ENCODE results near the gene PFDN1. TPM values are rescaled to one million over a fixed set of nuclear protein-coding genes. Genes with fewer than 3 reads are reported as not detected.

PFDN1 gene
- total RNA-seq, 2 experiments from 2014 or later: 67.0 TPM

GRCh38 chr5:140337880-140338279 is 35.0 kb upstream of the PFDN1 start:
- ChIA-PET CTCF (interaction anchor here (0.6 to 1.9 kb wide), 3 partner anchors 9 to 18 kb away, joined by 3 to 6 read pairs (median 3); partner anchors contain the start of gene HBEGF), POLR2A (no interaction called here)

GRCh38 chr5:140336388-140336787 is 33.5 kb upstream of the PFDN1 start:
- ChIA-PET CTCF (interaction anchor here (0.6 to 0.9 kb wide), 2 partner anchors 24 to 91 kb away, joined by 3 read pairs; partner anchors contain the start of gene SLC4A9), POLR2A (interaction anchor here (0.6 to 0.8 kb wide), 2 partner anchors 14 to 72 kb away, joined by 3 to 4 read pairs; no protein-coding TSS in a partner anchor)

- CTCF ChIA-PET: no interaction called here
- POLR2A ChIA-PET: no interaction called here
These were observed 28.7 kb upstream of the PFDN1 start for GRCh38 chr5:140331638-140332037.

GRCh38 chr5:140329739-140330481 is 27.0 kb upstream of the PFDN1 start:
- CTCF ChIA-PET: interaction anchor here (1.0 kb wide), 1 partner anchor 11 kb away, joined by 3 read pairs; no protein-coding TSS in a partner anchor
- POLR2A ChIA-PET: no interaction called here

GRCh38 chr5:140328036-140328764 is 25.3 kb upstream of the PFDN1 start:
- ChIA-PET POLR2A (no interaction called here), CTCF (interaction anchor here (0.6 kb wide), 1 partner anchor 13 kb away, joined by 6 read pairs; no protein-coding TSS in a partner anchor)

- ChIA-PET CTCF (interaction anchor here (0.6 kb wide), 1 partner anchor 13 kb away, joined by 6 read pairs; no protein-coding TSS in a partner anchor), POLR2A (no interaction called here)
These were observed 24.7 kb upstream of the PFDN1 start for GRCh38 chr5:140327589-140327988.

GRCh38 chr5:140325486-140325885 is 22.6 kb upstream of the PFDN1 start:
- ChIA-PET POLR2A (no interaction called here), CTCF (no interaction called here)

GRCh38 chr5:140324617-140325241 is 21.8 kb upstream of the PFDN1 start:
- POLR2A ChIA-PET: no interaction called here

GRCh38 chr5:140324041-140324600 is 21.2 kb upstream of the PFDN1 start:
- ChIA-PET CTCF (no interaction called here), POLR2A (no interaction called here)

More at GRCh38 chr5:140324617-140325241, 21.8 kb upstream of the PFDN1 start:
- CTCF ChIA-PET: no interaction called here

- POLR2A ChIA-PET: no interaction called here
- CTCF ChIA-PET: no interaction called here
These were observed 20.1 kb upstream of the PFDN1 start for GRCh38 chr5:140322751-140323731.

GRCh38 chr5:140321796-140322195 is 18.9 kb upstream of the PFDN1 start:
- ChIA-PET CTCF (no interaction called here), POLR2A (no interaction called here)

GRCh38 chr5:140319833-140320232 is 16.9 kb upstream of the PFDN1 start:
- CTCF ChIA-PET: no interaction called here

GRCh38 chr5:140318792-140319191 is 15.9 kb upstream of the PFDN1 start:
- ChIA-PET POLR2A (no interaction called here), CTCF (no interaction called here)

More at GRCh38 chr5:140319833-140320232, 16.9 kb upstream of the PFDN1 start:
- POLR2A ChIA-PET: no interaction called here

GRCh38 chr5:140317859-140318258 is 15.0 kb upstream of the PFDN1 start:
- ChIA-PET POLR2A (no interaction called here), CTCF (interaction anchor here (0.5 to 1.7 kb wide), 3 partner anchors 38 to 169 kb away, joined by 3 to 4 read pairs (median 3); no protein-coding TSS in a partner anchor)

- CTCF ChIA-PET: interaction anchor here (0.8 kb wide), 1 partner anchor 68 kb away, joined by 3 read pairs; no protein-coding TSS in a partner anchor
- POLR2A ChIA-PET: no interaction called here
These were observed 9.9 kb upstream of the PFDN1 start for GRCh38 chr5:140312791-140313189.

- ChIA-PET CTCF (interaction anchor here (0.8 kb wide), 1 partner anchor 68 kb away, joined by 3 read pairs; no protein-coding TSS in a partner anchor), POLR2A (no interaction called here)
These were observed 9.3 kb upstream of the PFDN1 start for GRCh38 chr5:140312067-140312790.

- POLR2A ChIA-PET: no interaction called here
These were observed 8.1 kb upstream of the PFDN1 start for GRCh38 chr5:140311011-140311467.

GRCh38 chr5:140310434-140310833 is 7.5 kb upstream of the PFDN1 start:
- ChIA-PET POLR2A (no interaction called here), CTCF (no interaction called here)

More at GRCh38 chr5:140311011-140311467, 8.1 kb upstream of the PFDN1 start:
- CTCF ChIA-PET: no interaction called here
